Adipocyte (in vitro differentiated cells): ENCODE results near the gene OR10Z1.

ENCODE experiments used
- DNase-seq: peaks from one replicate; pipeline ENCODE4 v3.0.0-alpha.2; 2015; ENCODE audit warnings: low read depth
- H3K27me3 ChIP-seq: replicated peaks from 2 replicates; pipeline ENCODE4 v1.7.0; 2013; ENCODE audit warnings: mild to moderate bottlenecking, low read length, moderate library complexity; ENCODE audit not compliant: control insufficient read depth, insufficient read depth
- H3K36me3 ChIP-seq: 2 replicates; pipeline ENCODE4 v1.7.0; 2013; ENCODE audit warnings: low read length, mild to moderate bottlenecking, moderate library complexity; ENCODE audit not compliant: control insufficient read depth, insufficient read depth, severe bottlenecking
- H3K4me1 ChIP-seq: 2 replicates; pipeline ENCODE4 v1.7.0; 2013; ENCODE audit warnings: mild to moderate bottlenecking, low read length, moderate library complexity; ENCODE audit not compliant: control insufficient read depth, insufficient read depth
- H3K4me3 ChIP-seq: 2 replicates; pipeline ENCODE4 v1.7.0; 2013; ENCODE audit warnings: mild to moderate bottlenecking, low read length, moderate library complexity
- H3K9ac ChIP-seq: 2 replicates; pipeline ENCODE4 v1.7.0; 2013; ENCODE audit warnings: mild to moderate bottlenecking, low read length, moderate library complexity
- H3K9me3 ChIP-seq: 2 replicates; pipeline ENCODE4 v1.7.0; 2013; ENCODE audit warnings: mild to moderate bottlenecking, low read length, moderate library complexity; ENCODE audit not compliant: control insufficient read depth

OR10Z1 gene

DNA sequence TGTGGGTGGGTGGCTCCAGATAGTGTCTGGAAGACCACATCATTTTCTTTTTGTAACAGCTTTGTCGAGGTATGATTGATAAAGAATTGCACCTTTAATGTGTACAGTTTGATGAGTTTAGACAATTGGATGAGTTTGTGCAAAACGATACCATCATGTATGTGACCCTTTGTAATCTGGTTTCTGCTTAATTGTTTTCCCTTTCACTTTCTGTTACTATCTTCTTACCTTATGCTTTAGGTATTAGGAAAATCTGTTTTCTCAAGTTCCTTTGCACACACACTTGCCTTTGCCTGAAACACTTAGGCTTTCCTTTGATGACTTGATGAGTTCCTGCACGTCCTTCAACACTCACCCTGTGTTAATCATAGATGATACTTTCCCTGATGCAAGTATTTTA lies 6.8 kb downstream of the OR10Z1 start:
- Histone ChIP-seq H3K9ac (no peak overlapping the region), H3K9me3 (no peaks in the 10 kb centered on the region), H3K4me1 (peaks cover 12% of the 10 kb centered on the region), H3K36me3 (no peaks in the 10 kb centered on the region), H3K4me3 (no peak overlapping the region), H3K27me3 (no peaks in the 10 kb centered on the region)
- no peak for DNase-seq

DNA sequence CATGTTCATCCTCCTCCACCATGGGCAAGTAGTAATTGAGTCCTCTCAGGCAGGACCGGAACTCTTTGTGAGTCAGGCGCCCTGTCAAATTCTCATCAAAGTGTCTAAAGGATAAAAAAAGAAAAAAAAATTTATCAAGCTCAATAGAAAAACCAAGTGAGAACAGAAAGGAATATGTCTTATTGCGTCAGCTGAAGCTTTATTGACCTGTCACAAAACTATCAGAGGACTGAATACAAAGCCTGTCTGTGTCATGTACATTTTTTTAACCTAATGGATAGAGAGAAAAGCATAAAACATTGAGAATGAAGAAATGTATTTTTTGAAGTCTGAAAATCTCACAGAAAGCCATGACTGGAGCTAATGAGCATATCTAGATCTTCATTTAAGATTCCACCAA lies 8.7 kb downstream of the OR10Z1 start:
- Histone ChIP-seq H3K27me3 (no peaks in the 10 kb centered on the region), H3K9ac (no peak overlapping the region), H3K9me3 (no peaks in the 10 kb centered on the region), H3K4me3 (no peak overlapping the region), H3K4me1 (peaks cover 12% of the 10 kb centered on the region), H3K36me3 (no peaks in the 10 kb centered on the region)
- DNase-seq = no peak

DNA sequence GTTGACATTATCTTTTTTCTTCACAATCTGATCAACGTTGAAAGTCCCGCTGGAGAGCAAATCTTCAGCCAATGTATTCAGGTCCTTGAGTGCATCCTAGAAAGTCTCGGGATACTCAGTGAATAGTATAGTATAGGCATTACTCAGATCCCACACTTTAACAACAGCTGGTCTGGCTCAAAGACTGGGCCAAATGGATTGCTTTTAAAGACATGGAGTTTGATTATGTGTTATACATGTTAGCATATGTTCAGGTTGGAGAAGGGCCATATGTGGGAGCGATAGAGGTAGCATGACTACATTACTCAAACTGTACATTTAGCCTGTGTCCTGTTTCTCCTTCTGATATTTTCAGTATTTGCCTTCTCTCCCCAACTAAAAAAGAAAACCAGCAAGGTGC lies 33.1 kb downstream of the OR10Z1 start:
- Histone ChIP-seq H3K9ac (no peak overlapping the region), H3K4me1 (no peaks in the 10 kb centered on the region), H3K36me3 (no peaks in the 10 kb centered on the region), H3K4me3 (no peak overlapping the region), H3K27me3 (no peaks in the 10 kb centered on the region), H3K9me3 (peaks cover 6% of the 10 kb centered on the region)
- no peak for DNase-seq

DNA sequence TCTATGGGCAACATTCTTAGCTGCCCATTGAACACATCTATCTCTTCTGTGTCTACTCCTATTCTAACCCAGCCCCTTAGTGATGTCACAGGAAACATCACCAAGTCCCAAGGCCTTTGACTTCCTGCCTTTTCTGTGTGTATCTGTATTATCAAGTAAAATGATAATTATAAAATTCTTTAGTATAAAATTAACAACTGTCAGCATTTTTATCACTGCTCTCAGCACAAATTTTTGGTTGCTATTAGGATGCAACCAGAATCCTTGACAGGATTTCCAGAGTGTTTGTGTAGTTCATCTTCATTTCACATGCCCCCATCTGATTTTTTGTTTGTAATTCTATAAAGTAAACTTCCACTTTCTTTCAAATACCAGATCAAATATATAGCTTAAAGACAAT lies 33.8 kb downstream of the OR10Z1 start:
- H3K36me3 ChIP-seq = no peaks in the 10 kb centered on the region
- H3K4me1 ChIP-seq = no peaks in the 10 kb centered on the region
- peaks cover 6% of the 10 kb centered on the region for H3K9me3 ChIP-seq
- H3K27me3 ChIP-seq = no peaks in the 10 kb centered on the region
- no peak for DNase-seq
- no peak overlapping the region for H3K9ac ChIP-seq
- H3K4me3 ChIP-seq = no peak overlapping the region

GRCh38 chr1:158644449-158644848 lies 39.4 kb downstream of the OR10Z1 start:
- Histone ChIP-seq H3K9ac (no peak overlapping the region), H3K4me1 (no peaks in the 10 kb centered on the region), H3K9me3 (no peaks in the 10 kb centered on the region), H3K36me3 (no peaks in the 10 kb centered on the region), H3K27me3 (no peaks in the 10 kb centered on the region), H3K4me3 (no peak overlapping the region)
- no peak for DNase-seq

DNA sequence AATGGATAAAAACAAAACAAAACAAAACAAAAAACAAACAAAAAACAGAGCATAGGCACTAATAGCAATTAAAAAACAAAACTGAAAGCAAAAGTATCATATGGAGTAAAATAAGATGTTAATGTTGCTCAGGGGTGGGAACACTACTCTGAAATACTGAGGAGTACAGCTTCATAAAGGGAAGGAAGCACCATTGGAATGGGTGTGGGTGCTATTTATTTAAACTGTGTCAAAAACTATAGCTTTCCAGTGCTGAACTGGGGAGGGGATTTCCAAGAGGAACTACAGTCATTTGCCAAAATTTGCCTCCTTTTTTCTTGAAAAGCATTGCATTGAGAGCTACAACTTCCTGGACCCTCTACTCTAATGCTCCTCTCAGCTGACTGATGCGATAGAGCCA lies 41.4 kb downstream of the OR10Z1 start:
- DNase-seq = no peak
- Histone ChIP-seq H3K4me3 (no peak overlapping the region), H3K27me3 (no peaks in the 10 kb centered on the region), H3K4me1 (no peaks in the 10 kb centered on the region), H3K9ac (no peak overlapping the region), H3K36me3 (no peaks in the 10 kb centered on the region), H3K9me3 (no peaks in the 10 kb centered on the region)

- Histone ChIP-seq H3K36me3 (no peaks in the 10 kb centered on the region), H3K4me3 (no peak overlapping the region), H3K9ac (no peak overlapping the region), H3K9me3 (no peaks in the 10 kb centered on the region), H3K4me1 (no peaks in the 10 kb centered on the region), H3K27me3 (no peaks in the 10 kb centered on the region)
- no peak for DNase-seq
Observed at GRCh38 chr1:158649052-158649451, 44.0 kb downstream of the OR10Z1 start.

DNA sequence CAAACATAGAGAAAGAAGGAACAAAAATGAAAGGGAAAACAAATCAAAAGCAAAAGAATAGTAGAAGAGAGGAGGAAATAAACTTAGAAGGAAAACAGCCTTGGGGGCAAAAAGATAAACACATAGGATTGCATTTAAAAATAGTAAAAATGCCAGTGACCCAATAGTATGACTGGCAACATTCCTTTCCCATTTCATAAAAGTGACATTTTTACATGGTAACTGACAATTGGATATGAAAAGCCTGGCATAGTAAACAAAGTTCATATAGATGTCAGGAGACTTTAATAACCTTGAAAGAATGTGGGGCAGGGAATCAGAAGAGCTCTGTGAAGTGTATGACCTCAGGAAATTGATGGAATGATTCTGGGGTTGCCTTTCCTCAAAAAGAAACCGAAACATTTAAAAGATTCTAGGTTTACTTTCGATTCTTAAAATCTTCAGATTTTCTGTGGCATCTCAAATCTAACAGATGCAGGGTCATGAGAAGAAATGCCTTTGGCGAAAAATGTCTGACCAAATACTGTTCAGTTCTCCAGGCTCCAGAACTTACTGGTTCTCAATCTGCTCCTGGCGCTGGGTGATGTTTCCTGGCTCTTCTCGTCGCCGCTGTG lies 47.8 kb downstream of the OR10Z1 start:
- Histone ChIP-seq H3K27me3 (no peaks in the 10 kb centered on the region), H3K4me3 (no peak overlapping the region), H3K36me3 (no peaks in the 10 kb centered on the region), H3K9me3 (no peaks in the 10 kb centered on the region), H3K4me1 (no peaks in the 10 kb centered on the region), H3K9ac (no peak overlapping the region)
- DNase-seq = no peak

GRCh38 chr1:158654086-158654485 lies 49.0 kb downstream of the OR10Z1 start:
- no peaks in the 10 kb centered on the region for H3K4me1 ChIP-seq
- H3K4me3 ChIP-seq = no peak overlapping the region

GRCh38 chr1:158654571-158654970 lies 49.5 kb downstream of the OR10Z1 start:
- H3K4me3 ChIP-seq = no peak overlapping the region
- no peaks in the 10 kb centered on the region for H3K36me3 ChIP-seq
- no peak for DNase-seq
- H3K9me3 ChIP-seq = no peaks in the 10 kb centered on the region
- no peaks in the 10 kb centered on the region for H3K4me1 ChIP-seq
- no peaks in the 10 kb centered on the region for H3K27me3 ChIP-seq
- H3K9ac ChIP-seq = no peak overlapping the region

More at GRCh38 chr1:158654086-158654485, 49.0 kb downstream of the OR10Z1 start:
- H3K9me3 ChIP-seq = no peaks in the 10 kb centered on the region
- H3K36me3 ChIP-seq = no peaks in the 10 kb centered on the region
- no peak for DNase-seq
- no peaks in the 10 kb centered on the region for H3K27me3 ChIP-seq
- H3K9ac ChIP-seq = no peak overlapping the region
